GM12865 (cell line): ENCODE data around the gene CALML3.

ENCODE experiments used
- DNase-seq: peaks from one replicate; pipeline ENCODE4 v3.0.0; 2010; ENCODE audit warnings: low read depth
- H3K4me3 ChIP-seq: 2 replicates; pipeline ENCODE4 v1.5.1; 2011; ENCODE audit warnings: mild to moderate bottlenecking, low read depth, low read length, control low read depth
- CTCF ChIP-seq: IDR thresholded peaks from 2 replicates; pipeline ENCODE4 v1.5.1; 2011; ENCODE audit warnings: low read length, control low read depth, low read depth, inconsistent platforms; ENCODE audit not compliant: insufficient read depth; ENCODE audit errors: missing control alignments

CALML3 gene

GRCh38 chr10:5544216-5544805, 19.6 kb downstream of the CALML3 start:
- no peak for TF ChIP-seq CTCF
- no peak for DNase-seq
- no peak overlapping the region for H3K4me3 ChIP-seq

GRCh38 chr10:5545011-5545410, 20.2 kb downstream of the CALML3 start:
- DNase-seq, result no peak
- H3K4me3 ChIP-seq, result no peak overlapping the region
- TF ChIP-seq CTCF, result no peak

- no peak overlapping the region for H3K4me3 ChIP-seq
- no peak for DNase-seq
- no peak for TF ChIP-seq CTCF
These were observed 20.6 kb downstream of the CALML3 start for GRCh38 chr10:5545426-5545777.

- no peak for TF ChIP-seq CTCF
- DNase-seq, result no peak
- no peak overlapping the region for H3K4me3 ChIP-seq
These were observed 21.3 kb downstream of the CALML3 start for GRCh38 chr10:5545778-5546710.

GRCh38 chr10:5546891-5547680, 22.3 kb downstream of the CALML3 start:
- no peak for DNase-seq
- TF ChIP-seq CTCF, result no peak
- H3K4me3 ChIP-seq, result no peak overlapping the region

- no peak overlapping the region for H3K4me3 ChIP-seq
- no peak for DNase-seq
- no peak for TF ChIP-seq CTCF
These were observed 22.8 kb downstream of the CALML3 start for GRCh38 chr10:5547681-5547930.
